HCT116 (cell line): Measurements from ENCODE around the gene THSD4. TPM values are rescaled to one million over a fixed set of nuclear protein-coding genes. Genes with fewer than 3 reads are reported as not detected.

ENCODE experiments used
- ATAC-seq: fragments of 200-7000 bp; cut with Tn5 transposase; 2 replicates; pipeline ENCODE4 v1.9.1; 2020; ENCODE audit warnings: mild to moderate bottlenecking, moderate library complexity
- BruUV-seq: library from RNA; stranded (reverse); fragments of 400-500 nt; replicated peaks from 2 replicates; lab custom pipeline; 2021; lab: Mats Ljungman, UMichigan
- CTCF ChIA-PET: fragments of 300-600 bp; sonication (Branson Sonifier 250); formaldehyde crosslinking; loops from one replicate; lab custom pipeline; 2021; ENCODE audit warnings: antibody characterized with exemption; lab: Charles Lee
- POLR2A ChIA-PET: fragments of 300-600, 350-600 bp; sonication (Branson Sonifier 250); formaldehyde crosslinking; loops from one replicate; lab custom pipeline; 2021; ENCODE audit warnings: antibody characterized with exemption; lab: Charles Lee
- RAD21 ChIA-PET, 2 experiments: fragments of 300-600 bp; sonication (Branson Sonifier 250); formaldehyde crosslinking; loops; one replicate each; lab custom pipeline; 2023; ENCODE audit warnings: low total read pairs in 2 of 2; ENCODE audit not compliant: uncharacterized antibody in 2 of 2, unreplicated experiment in 2 of 2, low non-redundant PET in 1 of 2; lab: Charles Lee
- DNase-seq: peaks from one replicate; pipeline ENCODE4 v3.0.0-alpha.2; 2010; ENCODE audit warnings: low read depth, low spot score
- H2AFZ ChIP-seq: fragments of 200-600 bp; shearing (Covaris generic), sonication (generic); 2 replicates; pipeline ENCODE4 v1.6.1; 2017; ENCODE audit warnings: low read depth, mixed run types, mixed read lengths, antibody characterized with exemption, low read length; ENCODE audit not compliant: poor library complexity, severe bottlenecking
- H3K27ac ChIP-seq: 2 replicates; pipeline ENCODE4 v1.5.1; 2012; ENCODE audit warnings: low read depth, low read length
- H3K27me3 ChIP-seq: fragments of 200-600 bp; sonication (generic); 2 replicates; pipeline ENCODE4 v1.6.1; 2016; ENCODE audit warnings: mixed run types, low read length, mixed read lengths; ENCODE audit not compliant: insufficient read depth
- H3K36me3 ChIP-seq, 2 experiments: fragments of 200-500 bp in 1 of 2; fragments of 200-600 bp in 1 of 2; sonication (Bioruptor generic) in 1 of 2; sonication (generic) in 1 of 2; 2 replicates each; pipeline versions ENCODE4 v1.5.1 to v1.6.1; 2014 to 2016; ENCODE audit warnings: low read length in 2 of 2, inconsistent platforms in 1 of 2, mixed read lengths in 1 of 2, mixed run types in 1 of 2; ENCODE audit not compliant: insufficient read depth in 2 of 2, control insufficient read depth in 1 of 2
- H3K4me1 ChIP-seq, 2 experiments: fragments of 200-600 bp in 1 of 2; sonication (generic) in 1 of 2; 2 replicates each; pipeline versions ENCODE4 v1.5.1 to v1.6.1; 2012 to 2017; ENCODE audit warnings: low read length in 2 of 2, inconsistent platforms in 1 of 2, mild to moderate bottlenecking in 1 of 2, mixed read lengths in 1 of 2, mixed run types in 1 of 2, moderate library complexity in 1 of 2; ENCODE audit not compliant: insufficient read depth in 2 of 2, control insufficient read depth in 1 of 2
- H3K4me2 ChIP-seq: fragments of 200-600 bp; sonication (generic); 2 replicates; pipeline ENCODE4 v1.6.1; 2017; ENCODE audit warnings: mixed run types, low read length, mixed read lengths
- H3K4me3 ChIP-seq, 2 experiments: fragments of 200-600 bp in 1 of 2; sonication (generic) in 1 of 2; replicated peaks in 1 of 2; 2 replicates each; pipeline ENCODE4 v1.5.1; 2011 to 2016; ENCODE audit warnings: low read length in 2 of 2, control low read depth in 1 of 2, low read depth in 1 of 2, mild to moderate bottlenecking in 1 of 2, mixed read lengths in 1 of 2, mixed run types in 1 of 2
- H3K79me2 ChIP-seq: fragments of 200-600 bp; sonication (generic); 2 replicates; pipeline ENCODE4 v1.6.1; 2017; ENCODE audit warnings: mild to moderate bottlenecking, mixed run types, low read length, moderate library complexity, mixed read lengths; ENCODE audit not compliant: insufficient read depth
- H3K9ac ChIP-seq: fragments of 200-600 bp; sonication (generic); 2 replicates; pipeline ENCODE4 v1.6.1; 2016; ENCODE audit warnings: low read length, mixed read lengths
- H3K9me2 ChIP-seq: fragments of 200-600 bp; sonication (generic), shearing (Covaris generic); 2 replicates; pipeline ENCODE4 v1.6.1; 2017; ENCODE audit warnings: mixed run types, mild to moderate bottlenecking, moderate library complexity; ENCODE audit not compliant: insufficient read depth
- H3K9me3 ChIP-seq, 2 experiments: fragments of 200-500 bp in 1 of 2; fragments of 200-600 bp in 1 of 2; sonication (Bioruptor generic) in 1 of 2; sonication (generic) in 1 of 2; 2 replicates each; pipeline ENCODE4 v1.6.1; 2014 to 2017; ENCODE audit warnings: low read length in 2 of 2, mixed read lengths in 2 of 2, inconsistent platforms in 1 of 2, low read depth in 1 of 2, mild to moderate bottlenecking in 1 of 2, mixed run types in 1 of 2, moderate library complexity in 1 of 2; ENCODE audit not compliant: control insufficient read depth in 1 of 2, insufficient read depth in 1 of 2
- H4K20me1 ChIP-seq: fragments of 200-600 bp; sonication (generic), shearing (Covaris generic); 2 replicates; pipeline ENCODE4 v1.6.1; 2017; ENCODE audit warnings: mixed run types, mild to moderate bottlenecking, moderate library complexity; ENCODE audit not compliant: insufficient read depth
- CTCF ChIP-seq, 3 experiments: fragments of 200-600 bp in 1 of 3; sonication (generic) in 1 of 3; IDR thresholded peaks in 2 of 3; conservative IDR thresholded peaks in 1 of 3; 2 replicates each; pipeline ENCODE4 v1.5.1; 2012 to 2017; ENCODE audit warnings: low read depth in 2 of 3, low read length in 2 of 3, antibody characterized with exemption in 1 of 3, borderline replicate concordance in 1 of 3, control low read depth in 1 of 3, mild to moderate bottlenecking in 1 of 3, mixed read lengths in 1 of 3, mixed run types in 1 of 3, moderate library complexity in 1 of 3; ENCODE audit not compliant: insufficient read depth in 1 of 3
- ELF1 ChIP-seq: IDR thresholded peaks from 2 replicates; pipeline ENCODE4 v1.6.1; 2012; ENCODE audit warnings: low read depth, borderline replicate concordance
- RAD21 ChIP-seq: IDR thresholded peaks from 2 replicates; pipeline ENCODE4 v1.6.1; 2012; ENCODE audit warnings: low read depth, mild to moderate bottlenecking
- TCF7L2 ChIP-seq: IDR thresholded peaks from 2 replicates; pipeline ENCODE4 v1.7.0; 2011; ENCODE audit warnings: borderline replicate concordance, inconsistent platforms; ENCODE audit not compliant: insufficient read depth, insufficient read length; ENCODE audit errors: extremely low read depth
- ZBTB33 ChIP-seq: IDR thresholded peaks from 2 replicates; pipeline ENCODE4 v1.6.1; 2011; ENCODE audit warnings: mild to moderate bottlenecking, low read length, moderate library complexity; ENCODE audit not compliant: insufficient replicate concordance; ENCODE audit errors: extremely low read depth
- intact Hi-C: fragments of 100-400 bp; cut with micrococcal nuclease; formaldehyde crosslinking; loops from 2 replicates; pipeline ENCODE4 v1.10.0; 2022
- total RNA-seq: library from RNA; stranded (reverse); gene quantifications from one replicate; pipeline ENCODE4 v1.2.1, GENCODE V29; 2021; ENCODE audit not compliant: unreplicated experiment

THSD4 gene
- total RNA-seq, 1 experiment from 2014 or later, result 30.5 TPM

GRCh38 chr15:71448688-71449114 is 333.4 kb downstream of the THSD4 start:
- H3K9me2 ChIP-seq, result no peaks in the 10 kb centered on the region
- H2AFZ ChIP-seq, result no peak overlapping the region
- no peaks in the 10 kb centered on the region for H3K36me3 ChIP-seq
- no peaks in the 10 kb centered on the region for H3K27me3 ChIP-seq
- ATAC-seq (peak; percentile 26), DNase-seq (peak; percentile 56)
- ChIA-PET POLR2A (no interaction called here), CTCF (no interaction called here), RAD21 (no interaction called here)
- H4K20me1 ChIP-seq, result no peaks in the 10 kb centered on the region
- H3K4me1 ChIP-seq, result peaks cover 50 to 55% of the 10 kb centered on the region in 2 experiments
- intact Hi-C loops, result loop anchor here (1.0 to 5.0 kb wide), 4 partner anchors 203 to 353 kb away; no protein-coding TSS in a partner anchor
- BruUV-seq, result no TSS peak
- no peak overlapping the region for H3K4me3 ChIP-seq
- H3K79me2 ChIP-seq, result no peaks in the 10 kb centered on the region
- H3K9ac ChIP-seq, result no peak overlapping the region
- TF ChIP-seq CTCF (IDR thresholded peaks at IDR 0.05 in 2 of 3, conservative IDR thresholded peaks at IDR 0.05 in 1 of 3; ENCODE audit: borderline replicate concordance in 1 of 3, insufficient read depth in 1 of 3, low read depth in 2 of 3, low read length in 2 of 3), result peak; percentile 79 to 94 (median 83)
- TF ChIP-seq TCF7L2, result no peak
- TF ChIP-seq ZBTB33, result no peak
- TF ChIP-seq RAD21, result peak; percentile 88
- no peak for TF ChIP-seq ELF1
- H3K27ac ChIP-seq, result no peak overlapping the region; the same call in 1 of the 2 replicates
- peak overlapping the region; percentile 72; the same call in 1 of the 2 replicates for H3K4me2 ChIP-seq
- H3K9me3 ChIP-seq, result no peaks in the 10 kb centered on the region
